Measurements from ENCODE around the gene PNPLA5.

- TF ChIP-seq CTCF (IDR thresholded peaks at IDR 0.05) (no peak), POLR2A (IDR thresholded peaks at IDR 0.05) (no peak)
These were observed 6.0 kb upstream of the PNPLA5 start for GRCh38 chr22:43897751-43898261.
